Mesothelial cell of epicardium (in vitro differentiated cells): Measurements from ENCODE around the gene RAC2. TPM values are rescaled to one million over a fixed set of nuclear protein-coding genes. Genes with fewer than 3 reads are reported as not detected.

Experiments used
- DNase-seq, 2 experiments: peaks; one replicate each; pipeline ENCODE4 v3.0.0; 2021; ENCODE audit warnings: low spot score in 2 of 2; ENCODE audit not compliant: unreplicated experiment in 2 of 2
- H3K27ac Mint-ChIP-seq: 2 replicates; pipeline ENCODE4 v1.8.0; 2021; ENCODE audit warnings: mixed read lengths
- H3K27me3 Mint-ChIP-seq: 2 replicates; pipeline ENCODE4 v1.8.0; 2021; ENCODE audit warnings: low read depth, mixed read lengths
- H3K36me3 Mint-ChIP-seq: 2 replicates; pipeline ENCODE4 v1.8.0; 2021; ENCODE audit warnings: mixed read lengths
- H3K4me1 Mint-ChIP-seq: 2 replicates; pipeline ENCODE4 v1.8.0; 2021; ENCODE audit warnings: mixed read lengths
- H3K4me3 Mint-ChIP-seq: 2 replicates; pipeline ENCODE4 v1.8.0; 2021; ENCODE audit warnings: mild to moderate bottlenecking, moderate library complexity, mixed read lengths
- H3K9me3 Mint-ChIP-seq: 2 replicates; pipeline ENCODE4 v1.8.0; 2021; ENCODE audit warnings: mixed read lengths
- CTCF ChIP-seq: fragments of 200-600 bp; sonication (generic); IDR thresholded peaks from one replicate; pipeline ENCODE4 v1.5.0; 2021; ENCODE audit warnings: antibody characterized with exemption; ENCODE audit not compliant: unreplicated experiment
- total RNA-seq: library from RNA; stranded (reverse); gene quantifications from 3 replicates; pipeline ENCODE4 v1.2.1, GENCODE V29; 2021

The RAC2 gene
- total RNA-seq, 1 donor from 2014 or later, result 6.4 TPM

GRCh38 chr22:37193629-37194191 is 50.4 kb downstream of the RAC2 start:
- H3K4me3 Mint-ChIP-seq, result no peak overlapping the region
- peaks cover 18% of the 10 kb centered on the region for H3K9me3 Mint-ChIP-seq
- peak overlapping the region; percentile 82 for H3K27ac Mint-ChIP-seq

GRCh38 chr22:37192741-37193140 is 51.3 kb downstream of the RAC2 start:
- H3K36me3 Mint-ChIP-seq, result peaks cover 13% of the 10 kb centered on the region
- peaks cover 67% of the 10 kb centered on the region for H3K4me1 Mint-ChIP-seq
- TF ChIP-seq CTCF, result no peak
- H3K4me3 Mint-ChIP-seq, result no peak overlapping the region
- H3K9me3 Mint-ChIP-seq, result peaks cover 18% of the 10 kb centered on the region
- H3K27me3 Mint-ChIP-seq, result no peaks in the 10 kb centered on the region
- no peak for DNase-seq
- H3K27ac Mint-ChIP-seq, result no peak overlapping the region

More at GRCh38 chr22:37193629-37194191, 50.4 kb downstream of the RAC2 start:
- Mint-ChIP-seq H3K36me3 (peaks cover 13% of the 10 kb centered on the region), H3K4me1 (peaks cover 64% of the 10 kb centered on the region), H3K27me3 (no peaks in the 10 kb centered on the region)
- no peak for TF ChIP-seq CTCF
- no peak for DNase-seq

GRCh38 chr22:37192204-37192603 is 51.9 kb downstream of the RAC2 start:
- DNase-seq, result no peak
- Mint-ChIP-seq H3K27ac (no peak overlapping the region), H3K9me3 (peaks cover 18% of the 10 kb centered on the region), H3K4me3 (no peak overlapping the region), H3K36me3 (peaks cover 13% of the 10 kb centered on the region), H3K4me1 (peaks cover 67% of the 10 kb centered on the region), H3K27me3 (no peaks in the 10 kb centered on the region)
- no peak for TF ChIP-seq CTCF

GRCh38 chr22:37190262-37190780 is 53.7 kb downstream of the RAC2 start:
- H3K36me3 Mint-ChIP-seq, result peaks cover 13% of the 10 kb centered on the region
- H3K27me3 Mint-ChIP-seq, result no peaks in the 10 kb centered on the region
- DNase-seq, result no peak
- H3K4me3 Mint-ChIP-seq, result no peak overlapping the region
- no peak for TF ChIP-seq CTCF
- H3K27ac Mint-ChIP-seq, result peak overlapping the region; percentile 16
- H3K4me1 Mint-ChIP-seq, result peaks cover 60% of the 10 kb centered on the region
- H3K9me3 Mint-ChIP-seq, result peaks cover 18% of the 10 kb centered on the region

- peaks cover 51% of the 10 kb centered on the region for H3K4me1 Mint-ChIP-seq
- peaks cover 18% of the 10 kb centered on the region for H3K9me3 Mint-ChIP-seq
- TF ChIP-seq CTCF, result no peak
- peak overlapping the region; percentile 78 for H3K4me3 Mint-ChIP-seq
- no peak for DNase-seq
- H3K27me3 Mint-ChIP-seq, result no peaks in the 10 kb centered on the region
- peak overlapping the region; percentile 89 for H3K27ac Mint-ChIP-seq
- H3K36me3 Mint-ChIP-seq, result peaks cover 17% of the 10 kb centered on the region
These were observed 55.1 kb downstream of the RAC2 start for GRCh38 chr22:37188901-37189466.
